Activated CD8-positive, alpha-beta memory T cell treated with anti-CD3 and anti-CD28 coated beads, Interleukin-2, amount 10 ng/mL, durations not matched to agents 7 days and 5 days (primary cell): ENCODE data around the gene ARHGAP24. TPM values are rescaled to one million over a fixed set of nuclear protein-coding genes. Genes with fewer than 3 reads are reported as not detected.

Experiments
- ATAC-seq: fragments of 150-1000 bp; cut with Tn5 transposase; one replicate; pipeline ENCODE4 v1.10.0; 2021; ENCODE audit warnings: moderate library complexity
- CTCF ChIA-PET: fragments of 350-600 bp; sonication (Branson Sonifier 250); formaldehyde crosslinking; loops from one replicate; lab custom pipeline; 2021; ENCODE audit warnings: antibody characterized with exemption; lab: Charles Lee
- DNase-seq: peaks from one replicate; pipeline ENCODE4 v3.0.0-alpha.2; 2020
- H3K27ac Mint-ChIP-seq: one replicate; pipeline ENCODE4 v1.8.0; 2021; ENCODE audit warnings: mild to moderate bottlenecking, mixed read lengths
- H3K27me3 Mint-ChIP-seq: one replicate; pipeline ENCODE4 v1.8.0; 2021; ENCODE audit warnings: mixed read lengths
- H3K36me3 Mint-ChIP-seq: one replicate; pipeline ENCODE4 v1.8.0; 2021; ENCODE audit warnings: mild to moderate bottlenecking, mixed read lengths
- H3K4me1 Mint-ChIP-seq: one replicate; pipeline ENCODE4 v1.8.0; 2021; ENCODE audit warnings: mixed read lengths
- H3K4me3 Mint-ChIP-seq: one replicate; pipeline ENCODE4 v1.8.0; 2021; ENCODE audit warnings: mild to moderate bottlenecking, moderate library complexity, mixed read lengths
- H3K9me3 Mint-ChIP-seq: one replicate; pipeline ENCODE4 v1.8.0; 2022; ENCODE audit warnings: low read depth, mixed read lengths
- total RNA-seq, 2 experiments: library from RNA; stranded (reverse); gene quantifications; one replicate each; pipeline ENCODE4 v1.2.3, GENCODE V29; 2021

Gene ARHGAP24
- total RNA-seq = not detected

- DNase-seq = no peak
- CTCF ChIA-PET = no interaction called here
These were observed at the start of gene ARHGAP24 for GRCh38 chr4:85474818-85475630. ARHGAP24 (plus strand) TSS chr4:85475150.

GRCh38 chr4:85426366-85426765, 48.6 kb upstream of the ARHGAP24 start:
- Mint-ChIP-seq H3K36me3 (no peaks in the 10 kb centered on the region), H3K4me1 (no peaks in the 10 kb centered on the region)
- CTCF ChIA-PET = no interaction called here

More at GRCh38 chr4:85474818-85475630, at the start of gene ARHGAP24:
- Mint-ChIP-seq H3K27ac (no peak within 1 kb of the TSS), H3K4me3 (no peak within 1 kb of the TSS), H3K4me1 (peaks cover 2% of the 10 kb centered on the region), H3K27me3 (peaks cover 8% of the 10 kb centered on the region), H3K9me3 (no peaks in the 10 kb centered on the region), H3K36me3 (no peaks in the 10 kb centered on the region)
- ATAC-seq = peak; percentile 36

GRCh38 chr4:85427123-85427522, 47.8 kb upstream of the ARHGAP24 start:
- ATAC-seq (no peak), DNase-seq (no peak)
- Mint-ChIP-seq H3K27me3 (no peaks in the 10 kb centered on the region), H3K4me1 (no peaks in the 10 kb centered on the region), H3K36me3 (no peaks in the 10 kb centered on the region), H3K4me3 (no peak overlapping the region), H3K9me3 (no peaks in the 10 kb centered on the region), H3K27ac (no peak overlapping the region)
- CTCF ChIA-PET = no interaction called here

More at GRCh38 chr4:85426366-85426765, 48.6 kb upstream of the ARHGAP24 start:
- no peaks in the 10 kb centered on the region for H3K9me3 Mint-ChIP-seq
- ATAC-seq (no peak), DNase-seq (no peak)
- no peak overlapping the region for H3K27ac Mint-ChIP-seq
- no peaks in the 10 kb centered on the region for H3K27me3 Mint-ChIP-seq
- no peak overlapping the region for H3K4me3 Mint-ChIP-seq

- H3K9me3 Mint-ChIP-seq = no peaks in the 10 kb centered on the region
- H3K4me1 Mint-ChIP-seq = no peaks in the 10 kb centered on the region
- no peak overlapping the region for H3K4me3 Mint-ChIP-seq
- ATAC-seq = no peak
- H3K27me3 Mint-ChIP-seq = no peaks in the 10 kb centered on the region
- CTCF ChIA-PET = no interaction called here
- H3K36me3 Mint-ChIP-seq = no peaks in the 10 kb centered on the region
- DNase-seq = no peak
- H3K27ac Mint-ChIP-seq = no peak overlapping the region
These were observed 44.7 kb upstream of the ARHGAP24 start for GRCh38 chr4:85430226-85430625.

- DNase-seq (no peak), ATAC-seq (no peak)
- H3K27me3 Mint-ChIP-seq = no peaks in the 10 kb centered on the region
- H3K4me1 Mint-ChIP-seq = no peaks in the 10 kb centered on the region
- no peak overlapping the region for H3K27ac Mint-ChIP-seq
- CTCF ChIA-PET = no interaction called here
- no peak overlapping the region for H3K4me3 Mint-ChIP-seq
- H3K36me3 Mint-ChIP-seq = no peaks in the 10 kb centered on the region
- no peaks in the 10 kb centered on the region for H3K9me3 Mint-ChIP-seq
These were observed 44.3 kb upstream of the ARHGAP24 start for GRCh38 chr4:85430697-85431096.

- CTCF ChIA-PET = no interaction called here
- no peaks in the 10 kb centered on the region for H3K36me3 Mint-ChIP-seq
These were observed 43.8 kb upstream of the ARHGAP24 start for GRCh38 chr4:85431156-85431555.

GRCh38 chr4:85431881-85432485, 43.0 kb upstream of the ARHGAP24 start:
- H3K27ac Mint-ChIP-seq = no peak overlapping the region
- DNase-seq (no peak), ATAC-seq (no peak)
- no peak overlapping the region for H3K4me3 Mint-ChIP-seq
- CTCF ChIA-PET = no interaction called here
- no peaks in the 10 kb centered on the region for H3K27me3 Mint-ChIP-seq
- H3K36me3 Mint-ChIP-seq = no peaks in the 10 kb centered on the region
- no peaks in the 10 kb centered on the region for H3K4me1 Mint-ChIP-seq
- H3K9me3 Mint-ChIP-seq = no peaks in the 10 kb centered on the region

More at GRCh38 chr4:85431156-85431555, 43.8 kb upstream of the ARHGAP24 start:
- Mint-ChIP-seq H3K4me3 (no peak overlapping the region), H3K4me1 (no peaks in the 10 kb centered on the region), H3K9me3 (no peaks in the 10 kb centered on the region), H3K27me3 (no peaks in the 10 kb centered on the region), H3K27ac (no peak overlapping the region)
- ATAC-seq = no peak
- no peak for DNase-seq

- CTCF ChIA-PET = no interaction called here
- no peaks in the 10 kb centered on the region for H3K27me3 Mint-ChIP-seq
- H3K9me3 Mint-ChIP-seq = no peaks in the 10 kb centered on the region
These were observed 29.8 kb upstream of the ARHGAP24 start for GRCh38 chr4:85445050-85445639.

GRCh38 chr4:85446141-85446861, 28.6 kb upstream of the ARHGAP24 start:
- DNase-seq = no peak
- CTCF ChIA-PET = no interaction called here
- Mint-ChIP-seq H3K9me3 (no peaks in the 10 kb centered on the region), H3K4me3 (no peak overlapping the region), H3K4me1 (no peaks in the 10 kb centered on the region), H3K27me3 (no peaks in the 10 kb centered on the region), H3K36me3 (no peaks in the 10 kb centered on the region), H3K27ac (no peak overlapping the region)
- ATAC-seq = no peak

More at GRCh38 chr4:85445050-85445639, 29.8 kb upstream of the ARHGAP24 start:
- H3K4me3 Mint-ChIP-seq = no peak overlapping the region
- no peaks in the 10 kb centered on the region for H3K4me1 Mint-ChIP-seq
- no peak for DNase-seq
- no peak overlapping the region for H3K27ac Mint-ChIP-seq
- no peak for ATAC-seq
- no peaks in the 10 kb centered on the region for H3K36me3 Mint-ChIP-seq

GRCh38 chr4:85448906-85449890, 25.8 kb upstream of the ARHGAP24 start:
- H3K4me1 Mint-ChIP-seq = no peaks in the 10 kb centered on the region
- ATAC-seq (no peak), DNase-seq (no peak)
- H3K27ac Mint-ChIP-seq = no peak overlapping the region
- H3K4me3 Mint-ChIP-seq = no peak overlapping the region
- no peaks in the 10 kb centered on the region for H3K36me3 Mint-ChIP-seq
- H3K9me3 Mint-ChIP-seq = no peaks in the 10 kb centered on the region
- H3K27me3 Mint-ChIP-seq = no peaks in the 10 kb centered on the region
- CTCF ChIA-PET = no interaction called here

GRCh38 chr4:85452058-85452731, 22.8 kb upstream of the ARHGAP24 start:
- Mint-ChIP-seq H3K4me3 (no peak overlapping the region), H3K36me3 (no peaks in the 10 kb centered on the region), H3K4me1 (no peaks in the 10 kb centered on the region), H3K27me3 (no peaks in the 10 kb centered on the region), H3K9me3 (no peaks in the 10 kb centered on the region), H3K27ac (no peak overlapping the region)
- CTCF ChIA-PET = no interaction called here
- no peak for ATAC-seq
- no peak for DNase-seq

GRCh38 chr4:85455942-85456341, 19.0 kb upstream of the ARHGAP24 start:
- Mint-ChIP-seq H3K4me3 (no peak overlapping the region), H3K36me3 (no peaks in the 10 kb centered on the region), H3K27ac (no peak overlapping the region), H3K27me3 (no peaks in the 10 kb centered on the region), H3K9me3 (no peaks in the 10 kb centered on the region), H3K4me1 (no peaks in the 10 kb centered on the region)
- ATAC-seq (no peak), DNase-seq (no peak)
- CTCF ChIA-PET = no interaction called here
